GM12872 (cell line): Measurements from ENCODE around the gene XRCC5.

ENCODE experiments used
- TF ChIP-seq, protein P1 (sequence below): IDR thresholded peaks from 3 replicates; pipeline ENCODE4 v1.5.1; 2011; ENCODE audit warnings: low read depth, mild to moderate bottlenecking, low read length, moderate library complexity; ENCODE audit not compliant: insufficient read depth

XRCC5 gene

DNA sequence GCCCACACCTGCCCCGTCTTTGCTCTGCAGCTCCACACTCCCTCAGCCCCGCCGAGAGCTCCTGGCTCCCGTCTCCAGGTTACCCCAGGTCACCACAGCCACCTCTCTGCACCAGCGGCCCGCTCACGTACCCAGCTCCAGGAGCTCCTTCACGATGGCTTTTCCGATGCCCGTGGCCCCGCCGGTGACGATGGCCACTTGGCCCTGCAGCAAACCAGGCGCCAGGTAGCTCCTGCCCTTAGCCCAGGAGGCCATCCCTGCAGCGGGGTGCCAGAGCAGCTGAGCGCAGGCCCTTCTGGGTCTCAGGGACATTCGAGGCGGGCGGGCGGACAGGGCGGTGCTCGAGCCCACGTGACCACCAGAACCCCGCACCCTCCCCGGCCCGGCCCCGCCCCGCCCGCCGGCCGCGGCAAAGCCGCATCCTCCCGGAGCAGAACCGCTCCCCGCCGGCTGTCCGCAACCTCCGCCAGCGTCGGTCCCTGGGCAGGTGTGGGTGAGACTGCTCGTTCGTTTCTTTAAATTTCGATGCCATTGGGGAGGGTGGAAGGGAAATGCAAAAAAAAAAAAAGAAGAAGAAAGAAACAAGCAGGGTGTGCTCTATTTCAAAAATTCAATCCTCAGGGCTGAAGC lies 27.5 kb upstream of the XRCC5 start, which contains the start of the genes PECR and TMEM169:
Gene PECR (minus strand): TSS at position 323 of the 630 bp plus-strand sequence. CDS start 68 bp downstream, at position 255.
Gene TMEM169 (plus strand): TSS at position 433 of the 630 bp plus-strand sequence. CDS start 14,045 bp downstream, outside the sequence.
- TF ChIP-seq, protein P1, sequence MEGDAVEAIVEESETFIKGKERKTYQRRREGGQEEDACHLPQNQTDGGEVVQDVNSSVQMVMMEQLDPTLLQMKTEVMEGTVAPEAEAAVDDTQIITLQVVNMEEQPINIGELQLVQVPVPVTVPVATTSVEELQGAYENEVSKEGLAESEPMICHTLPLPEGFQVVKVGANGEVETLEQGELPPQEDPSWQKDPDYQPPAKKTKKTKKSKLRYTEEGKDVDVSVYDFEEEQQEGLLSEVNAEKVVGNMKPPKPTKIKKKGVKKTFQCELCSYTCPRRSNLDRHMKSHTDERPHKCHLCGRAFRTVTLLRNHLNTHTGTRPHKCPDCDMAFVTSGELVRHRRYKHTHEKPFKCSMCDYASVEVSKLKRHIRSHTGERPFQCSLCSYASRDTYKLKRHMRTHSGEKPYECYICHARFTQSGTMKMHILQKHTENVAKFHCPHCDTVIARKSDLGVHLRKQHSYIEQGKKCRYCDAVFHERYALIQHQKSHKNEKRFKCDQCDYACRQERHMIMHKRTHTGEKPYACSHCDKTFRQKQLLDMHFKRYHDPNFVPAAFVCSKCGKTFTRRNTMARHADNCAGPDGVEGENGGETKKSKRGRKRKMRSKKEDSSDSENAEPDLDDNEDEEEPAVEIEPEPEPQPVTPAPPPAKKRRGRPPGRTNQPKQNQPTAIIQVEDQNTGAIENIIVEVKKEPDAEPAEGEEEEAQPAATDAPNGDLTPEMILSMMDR: no peak

DNA sequence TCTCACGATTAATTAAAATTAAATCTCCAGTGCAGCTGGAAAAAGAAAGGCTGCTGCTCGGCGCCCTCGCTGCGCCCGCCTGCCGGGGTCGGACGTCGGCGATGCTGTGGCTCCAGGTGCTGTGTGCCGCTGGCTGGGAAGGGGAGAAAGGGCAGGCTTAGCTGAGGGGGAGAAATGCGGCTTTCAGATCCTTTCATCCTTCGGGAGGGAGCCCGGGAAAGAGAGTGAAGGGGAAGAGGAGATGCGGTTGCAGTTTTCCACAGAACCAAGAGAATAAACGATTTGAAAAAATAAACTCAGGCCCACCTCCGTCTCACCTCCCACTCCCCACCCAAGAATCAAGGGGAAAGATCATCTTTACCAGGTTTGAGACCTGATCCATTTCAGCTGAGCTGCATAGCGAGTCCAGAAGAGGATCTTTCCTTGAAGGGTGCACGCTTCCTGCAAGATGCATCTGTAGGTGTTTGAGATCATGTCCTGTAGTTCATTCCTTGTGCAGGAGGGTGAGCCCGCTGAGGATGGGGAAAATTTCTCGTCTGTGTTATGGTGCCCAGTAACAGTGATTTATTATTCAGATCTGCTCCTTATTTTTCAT lies 26.9 kb upstream of the XRCC5 start:
- TF ChIP-seq, protein P1: no peak

DNA sequence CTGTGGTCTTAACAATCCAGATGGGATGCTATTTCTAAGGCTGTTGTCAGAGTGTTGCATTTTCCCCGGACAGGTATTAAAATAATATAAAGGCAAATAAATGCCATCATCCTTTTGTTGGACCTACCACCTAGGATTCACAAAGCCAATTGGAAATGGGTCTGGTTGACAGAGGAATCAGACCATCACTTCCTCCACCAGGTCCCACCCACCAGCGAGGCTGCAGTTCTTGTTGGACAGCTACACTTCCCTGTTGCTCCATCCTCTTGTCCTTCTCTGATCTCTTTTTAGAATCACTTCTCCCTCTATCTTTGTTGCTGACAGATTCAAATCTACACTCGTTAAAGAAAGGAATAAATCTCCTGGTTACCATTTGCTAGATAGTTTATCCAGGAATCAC lies 26.3 kb upstream of the XRCC5 start:
- TF ChIP-seq, protein P1: no peak

GRCh38 chr2:216083464-216084281 lies 25.5 kb upstream of the XRCC5 start:
- TF ChIP-seq, protein P1: no peak

- TF ChIP-seq, protein P1: no peak
These were observed 24.6 kb upstream of the XRCC5 start for GRCh38 chr2:216084547-216084946.

DNA sequence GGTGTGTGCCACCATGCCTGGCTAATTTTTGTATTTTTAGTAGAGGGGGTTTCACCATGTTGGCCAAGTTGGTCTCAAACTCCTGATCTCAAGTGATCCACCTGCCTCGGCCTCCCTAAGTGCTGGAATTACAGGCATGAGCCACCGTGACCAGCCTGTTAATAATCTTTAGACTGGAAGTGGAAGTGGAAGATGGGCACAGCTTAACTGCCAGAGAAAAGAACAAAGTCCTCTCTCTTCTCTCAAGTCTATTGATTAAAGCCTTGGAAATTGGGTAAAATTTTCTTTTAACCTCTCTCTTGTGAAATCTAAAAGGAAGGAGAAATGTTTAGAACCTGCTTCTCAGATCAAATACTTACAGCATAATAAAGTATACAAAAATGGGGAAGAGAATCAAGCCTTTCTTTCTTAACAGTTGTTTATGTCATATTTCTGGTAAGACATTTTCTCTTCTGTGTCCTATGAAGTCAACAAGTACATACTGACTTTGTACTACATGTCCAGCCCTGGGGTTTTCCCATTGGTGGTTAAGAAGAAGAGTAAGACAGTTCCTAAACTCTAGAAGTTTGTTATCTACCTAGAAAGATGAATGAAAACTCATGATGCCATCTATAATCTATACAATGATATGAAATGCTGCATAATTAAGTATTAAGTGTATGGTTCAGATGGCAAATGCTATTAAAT lies 22.8 kb upstream of the XRCC5 start:
- TF ChIP-seq, protein P1: no peak

- TF ChIP-seq, protein P1: no peak
These were observed 18.8 kb upstream of the XRCC5 start for GRCh38 chr2:216090369-216090786.
